Cardiac muscle cell (in vitro differentiated cells and primary cell): ENCODE results near the gene NABP2. TPM values are rescaled to one million over a fixed set of nuclear protein-coding genes. Genes with fewer than 3 reads are reported as not detected.

ENCODE experiments used
- DNase-seq, 2 donors: peaks; one replicate each; pipeline versions ENCODE4 v3.0.0 to v3.0.0-alpha.2; 2010 to 2017; ENCODE audit warnings: low read depth in 1 of 2, low spot score in 1 of 2
- H3K27ac ChIP-seq: fragments of 200-600 bp; sonication (generic); 2 replicates; pipeline ENCODE4 v1.5.1; 2016
- H3K27me3 ChIP-seq: fragments of 200-600 bp; sonication (generic); 2 replicates; pipeline ENCODE4 v1.6.0; 2016; ENCODE audit warnings: control low read depth
- H3K36me3 ChIP-seq: fragments of 200-600 bp; sonication (generic); 2 replicates; pipeline ENCODE4 v1.5.1; 2016; ENCODE audit warnings: control low read depth
- H3K4me1 ChIP-seq: fragments of 200-600 bp; sonication (generic); 2 replicates; pipeline ENCODE4 v1.8.1; 2017; ENCODE audit warnings: low read depth, mild to moderate bottlenecking, mixed run types
- H3K4me3 ChIP-seq: fragments of 200-600 bp; sonication (generic); 2 replicates; pipeline ENCODE4 v1.5.1; 2016; ENCODE audit warnings: mild to moderate bottlenecking
- H3K9me3 ChIP-seq: fragments of 200-600 bp; sonication (generic); 2 replicates; pipeline ENCODE4 v1.5.1; 2017; ENCODE audit warnings: low read depth, mild to moderate bottlenecking, control low read depth
- CTCF ChIP-seq: IDR thresholded peaks from 2 replicates; pipeline ENCODE4 v1.5.1; 2012; ENCODE audit warnings: low read depth, mild to moderate bottlenecking, low read length
- polyA plus RNA-seq: library from polyadenylated mRNA; unstranded; fragments of >200 nt; fragmentation: Nextera tagmentation; extraction: Ambion mirVana; gene quantifications from 2 replicates; pipeline ENCODE4 v1.2.1, GENCODE V29; 2016
- total RNA-seq: library from RNA; depleted of rRNA; stranded (reverse); fragments of >200 nt; gene quantifications from 2 replicates; pipeline ENCODE4 v1.2.3, GENCODE V29; 2016

NABP2 gene
- total and polyA plus RNA-seq, 2 experiments from 2014 or later, result 10.7 to 14.8 TPM

GRCh38 chr12:56247923-56248322 is 23.8 kb downstream of the NABP2 start:
- H3K9me3 ChIP-seq, result no peaks in the 10 kb centered on the region
- DNase-seq, result no peak
- H3K4me1 ChIP-seq, result no peaks in the 10 kb centered on the region
- H3K4me3 ChIP-seq, result no peak overlapping the region
- H3K36me3 ChIP-seq, result peaks cover 63% of the 10 kb centered on the region
- H3K27ac ChIP-seq, result no peak overlapping the region
- TF ChIP-seq CTCF, result no peak
- H3K27me3 ChIP-seq, result no peaks in the 10 kb centered on the region

- Histone ChIP-seq H3K36me3 (peaks cover 65% of the 10 kb centered on the region), H3K27ac (no peak overlapping the region), H3K4me1 (no peaks in the 10 kb centered on the region), H3K4me3 (no peak overlapping the region), H3K9me3 (no peaks in the 10 kb centered on the region), H3K27me3 (no peaks in the 10 kb centered on the region)
- DNase-seq, result no peak
- TF ChIP-seq CTCF, result no peak
Measured at GRCh38 chr12:56248711-56249110, 24.6 kb downstream of the NABP2 start.

- H3K4me3 ChIP-seq, result no peak overlapping the region
- no peaks in the 10 kb centered on the region for H3K27me3 ChIP-seq
- H3K36me3 ChIP-seq, result peaks cover 63% of the 10 kb centered on the region
- H3K27ac ChIP-seq, result no peak overlapping the region
- TF ChIP-seq CTCF, result no peak
- DNase-seq, result no peak
- peaks cover 8% of the 10 kb centered on the region for H3K4me1 ChIP-seq
- no peaks in the 10 kb centered on the region for H3K9me3 ChIP-seq
Measured at GRCh38 chr12:56252649-56253048, 28.5 kb downstream of the NABP2 start.

GRCh38 chr12:56253091-56253490 is 28.9 kb downstream of the NABP2 start:
- Histone ChIP-seq H3K4me1 (peaks cover 8% of the 10 kb centered on the region), H3K4me3 (no peak overlapping the region), H3K27ac (no peak overlapping the region), H3K36me3 (peaks cover 61% of the 10 kb centered on the region), H3K27me3 (no peaks in the 10 kb centered on the region), H3K9me3 (no peaks in the 10 kb centered on the region)
- no peak for TF ChIP-seq CTCF
- DNase-seq, result no peak

- peaks cover 47% of the 10 kb centered on the region for H3K36me3 ChIP-seq
- no peaks in the 10 kb centered on the region for H3K27me3 ChIP-seq
- no peak overlapping the region for H3K4me3 ChIP-seq
- no peak overlapping the region for H3K27ac ChIP-seq
- no peak for DNase-seq
- TF ChIP-seq CTCF, result no peak
- H3K4me1 ChIP-seq, result peaks cover 15% of the 10 kb centered on the region
- H3K9me3 ChIP-seq, result no peaks in the 10 kb centered on the region
Measured at GRCh38 chr12:56255671-56256070, 31.5 kb downstream of the NABP2 start.
